Motor neuron (in vitro differentiated cells): ENCODE results near the gene CHPT1. TPM values are rescaled to one million over a fixed set of nuclear protein-coding genes. Genes with fewer than 3 reads are reported as not detected.
"Not testable (repeated sequence)": the region's sequence is repeated elsewhere in the genome, so short reads cannot be mapped to it uniquely, and the experiment has no call there.

ENCODE experiments used
- ATAC-seq, 8 experiments: fragments of 200-7000 bp; cut with Tn5 transposase; replicated peaks in 6 of 8; 2 replicates each; pipeline ENCODE4 v1.8.0; 2021; ENCODE audit warnings: mild to moderate bottlenecking in 8 of 8, moderate library complexity in 8 of 8
- H3K27ac ChIP-seq, 2 donors: fragments of 250-450 bp; sonication (Bioruptor Pico); 2 replicates each; pipeline ENCODE4 v1.9.0; 2021; ENCODE audit warnings: antibody characterized with exemption in 2 of 2, mild to moderate bottlenecking in 2 of 2, moderate library complexity in 1 of 2
- H3K4me1 ChIP-seq, 2 donors: fragments of 250-450 bp; sonication (Bioruptor Pico); replicated peaks in 1 of 2; 2 replicates each; pipeline ENCODE4 v1.6.1; 2021; ENCODE audit warnings: antibody characterized with exemption in 2 of 2, mild to moderate bottlenecking in 2 of 2, moderate library complexity in 1 of 2
- H3K4me3 ChIP-seq, 5 donors: fragments of 250-450 bp; sonication (Bioruptor Pico); 2 replicates each; pipeline ENCODE4 v1.9.0; 2021; ENCODE audit warnings: antibody characterized with exemption in 5 of 5, mild to moderate bottlenecking in 5 of 5, moderate library complexity in 4 of 5
- WGBS, 10 experiments: fragments of 450-650 bp; shearing (Covaris generic); methylation state at CpG; one replicate each; pipeline ENCODE4 v1.0.0; 2022; 5-methylcytosine and 5-hydroxymethylcytosine counted together
- in situ Hi-C, 9 experiments: fragments of 400-800 bp; cut with MboI; loops; one replicate each; pipeline ENCODE4 v1.15.0; 2021; ENCODE audit warnings: low sequenced_read_pairs in 9 of 9, low pct_unique_long_range_greater_than_20kb in 2 of 9; ENCODE audit not compliant: unreplicated experiment in 9 of 9
- total RNA-seq, 8 experiments: library from RNA; unstranded; fragments of 300-600 nt; gene quantifications; 2 replicates each; pipeline versions ENCODE4 v1.2.3 to v1.2.4, GENCODE V29; 2022

The CHPT1 gene
- total RNA-seq, 8 experiments from 2014 or later: 13.7 to 124 (median 20.7) TPM

DNA sequence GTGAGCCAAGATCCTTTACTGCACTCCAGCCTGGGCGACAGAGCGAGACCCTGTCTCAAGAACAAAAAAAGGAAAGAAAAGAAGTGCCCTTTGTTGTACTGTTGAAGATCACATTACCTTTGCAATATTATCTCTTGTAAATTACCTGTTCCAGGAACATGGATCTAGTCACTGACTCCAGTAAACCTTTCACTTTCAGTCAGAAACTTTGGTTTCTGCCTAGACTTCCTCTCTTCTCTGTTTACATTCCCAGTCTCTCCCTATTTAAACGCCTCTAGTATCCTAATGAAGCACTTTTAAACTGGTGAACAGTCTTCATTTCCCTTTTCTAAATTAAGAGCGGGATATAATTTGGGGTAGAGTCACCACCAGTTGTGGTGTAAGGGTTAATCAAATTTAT is 12.8 kb downstream of the CHPT1 start:
- 60 to 100% (median 100%) methylated on average over 1 to 4 of the region's 4 CpGs; no CpG with 5 or more reads in 3 of the 10 experiments for WGBS, 10 experiments
- no peak for ATAC-seq

DNA sequence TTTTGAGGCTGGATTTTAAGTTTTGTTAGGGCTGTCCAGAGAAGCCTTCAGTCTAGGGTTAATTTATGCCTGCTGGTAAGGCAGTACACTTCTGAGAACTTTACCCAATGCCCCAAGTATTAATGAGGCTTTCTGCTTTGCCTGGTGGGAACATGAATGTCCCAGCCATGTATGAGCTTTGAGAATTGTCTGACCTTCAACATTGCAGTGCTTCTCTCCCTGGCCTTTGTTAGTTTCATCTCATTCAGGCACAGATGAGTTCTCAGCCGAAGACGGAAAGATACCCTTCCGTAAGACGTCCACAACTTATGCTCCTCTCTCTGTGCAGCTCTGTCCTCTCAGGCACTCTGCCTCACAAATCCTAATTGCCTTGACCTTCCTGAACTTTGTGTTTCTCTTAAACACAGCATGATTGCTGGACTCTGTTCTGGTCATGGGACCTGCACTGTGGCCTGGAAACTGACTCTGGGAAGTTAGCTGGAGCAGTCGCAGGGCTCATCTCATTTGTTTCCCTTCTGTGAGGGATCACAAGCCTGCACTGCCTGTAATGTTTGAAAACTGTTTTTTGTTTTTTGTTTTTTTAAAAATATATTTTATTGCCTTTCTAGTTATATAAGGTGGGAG is 15.7 kb downstream of the CHPT1 start:
- peak overlapping the region in 3 of 5 donors; percentile 4 to 18 (median 15) for H3K4me3 ChIP-seq
- H3K27ac ChIP-seq: peak overlapping the region; percentile 36 to 41
- 0 to 83% (median 20%) methylated on average over 1 to 5 of the region's 5 CpGs; no CpG with 5 or more reads in 5 of the 10 experiments for WGBS, 10 experiments
- peaks cover 0 to 8% of the 10 kb centered on the region in 2 donors for H3K4me1 ChIP-seq
- peak; percentile 30 to 93 (median 66) for ATAC-seq
- in situ Hi-C loops: no loop called here

More for the DNA sequence above, 12.8 kb downstream of the CHPT1 start:
- Histone ChIP-seq H3K4me3 (no peak overlapping the region), H3K4me1 (peaks cover 0 to 8% of the 10 kb centered on the region in 2 donors), H3K27ac (no peak overlapping the region)
- in situ Hi-C loops: no loop called here

GRCh38 chr12:101713930-101714329 is 16.5 kb downstream of the CHPT1 start:
- Histone ChIP-seq H3K4me1 (peaks cover 0 to 8% of the 10 kb centered on the region in 2 donors), H3K27ac (no peak overlapping the region), H3K4me3 (no peak overlapping the region)
- in situ Hi-C loops: no loop called here
- no peak for ATAC-seq
- WGBS, 10 experiments: 79 to 100% (median 87%) methylated on average over 1 to 2 of the region's 2 CpGs; no CpG with 5 or more reads in 2 of the 10 experiments

GRCh38 chr12:101714877-101715444 is 17.5 kb downstream of the CHPT1 start:
- H3K4me3 ChIP-seq: no peak overlapping the region
- peaks cover 0 to 8% of the 10 kb centered on the region in 2 donors for H3K4me1 ChIP-seq
- 72 to 100% (median 88%) methylated on average over 1 to 3 of the region's 3 CpGs; no CpG with 5 or more reads in 1 of the 10 experiments for WGBS, 10 experiments
- H3K27ac ChIP-seq: no peak overlapping the region
- no peak for ATAC-seq
- in situ Hi-C loops: no loop called here

- no peak overlapping the region for H3K27ac ChIP-seq
- in situ Hi-C loops: no loop called here
- ATAC-seq: no peak
Measured at GRCh38 chr12:101719566-101719965, 22.1 kb downstream of the CHPT1 start.

GRCh38 chr12:101720118-101720517 is 22.7 kb downstream of the CHPT1 start:
- H3K4me1 ChIP-seq: no peaks in the 10 kb centered on the region
- no peak overlapping the region for H3K27ac ChIP-seq
- no peak for ATAC-seq
- H3K4me3 ChIP-seq: no peak overlapping the region
- in situ Hi-C loops: no loop called here

More at GRCh38 chr12:101719566-101719965, 22.1 kb downstream of the CHPT1 start:
- H3K4me1 ChIP-seq: no peaks in the 10 kb centered on the region
- H3K4me3 ChIP-seq: no peak overlapping the region

GRCh38 chr12:101722392-101722791 is 25.0 kb downstream of the CHPT1 start:
- Histone ChIP-seq H3K4me1 (no peaks in the 10 kb centered on the region), H3K27ac (no peak overlapping the region), H3K4me3 (no peak overlapping the region)
- 11 to 100% (median 80%) methylated on average over 2 to 4 of the region's 4 CpGs for WGBS, 10 experiments
- peak in 3 of 8 experiments; percentile 53 to 76 (median 56) for ATAC-seq
- in situ Hi-C loops: no loop called here

DNA sequence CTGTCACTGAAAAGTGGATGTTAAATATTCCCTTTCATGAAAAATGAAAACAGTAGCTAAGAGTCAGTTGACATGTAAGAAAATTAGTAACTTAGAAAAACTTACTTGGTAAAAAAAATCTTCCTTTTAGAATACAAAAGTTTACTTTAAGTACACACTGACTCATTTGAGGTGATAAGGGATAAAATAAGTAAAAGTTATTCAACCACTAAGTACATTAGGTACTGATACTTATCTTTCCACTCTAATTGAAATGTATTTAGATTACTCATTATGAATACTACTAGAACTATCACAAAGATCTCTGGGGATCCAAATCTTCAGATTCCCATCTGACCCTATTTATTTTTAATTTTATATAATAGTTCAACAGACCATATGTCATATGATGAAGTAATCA is 29.7 kb downstream of the CHPT1 start:
- Histone ChIP-seq H3K27ac (no peak overlapping the region), H3K4me3 (no peak overlapping the region), H3K4me1 (no peaks in the 10 kb centered on the region)
- ATAC-seq: no peak
- in situ Hi-C loops: loop anchor here in 1 of 9 experiments (25.0 kb wide), 1 partner anchor 315 kb away; the partner anchor contains the start of gene ARL1

DNA sequence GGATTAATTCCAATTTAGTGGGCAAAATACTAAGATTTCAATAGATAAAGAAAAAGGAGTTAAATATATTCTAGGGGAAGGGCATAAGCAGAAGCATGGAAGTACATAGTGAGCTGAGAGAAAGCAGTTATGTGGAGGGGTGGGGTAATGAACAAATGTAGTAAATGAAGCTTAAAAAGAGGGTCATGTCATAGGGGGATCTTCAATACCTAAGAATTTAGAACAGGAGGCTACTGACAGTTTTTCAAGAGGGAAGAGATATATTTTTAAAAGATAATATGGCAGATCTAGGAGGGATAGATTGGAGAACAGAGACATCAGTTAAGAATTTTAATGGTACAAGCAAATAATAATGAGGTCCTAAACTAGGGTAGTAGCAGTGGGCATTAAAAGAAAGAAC is 32.4 kb downstream of the CHPT1 start:
- Histone ChIP-seq H3K27ac (no peak overlapping the region), H3K4me3 (no peak overlapping the region), H3K4me1 (no peaks in the 10 kb centered on the region)
- no peak for ATAC-seq
- in situ Hi-C loops: loop anchor here in 1 of 9 experiments (25.0 kb wide), 1 partner anchor 318 kb away; the partner anchor contains the start of gene ARL1

- in situ Hi-C loops: loop anchor here in 1 of 9 experiments (25.0 kb wide), 1 partner anchor 320 kb away; the partner anchor contains the start of gene ARL1
- no peaks in the 10 kb centered on the region for H3K4me1 ChIP-seq
- ATAC-seq: no peak
- H3K27ac ChIP-seq: no peak overlapping the region
- WGBS, 10 experiments: 50 to 100% (median 100%) methylated on average over 1 of the region's 1 CpG; no CpG with 5 or more reads in 3 of the 10 experiments
- H3K4me3 ChIP-seq: no peak overlapping the region
Measured at GRCh38 chr12:101732318-101732717, 34.9 kb downstream of the CHPT1 start.

- in situ Hi-C loops: loop anchor here in 1 of 9 experiments (25.0 kb wide), 1 partner anchor 321 kb away; the partner anchor contains the start of gene ARL1
- 10 to 84% (median 62%) methylated on average over 1 to 2 of the region's 2 CpGs; no CpG with 5 or more reads in 4 of the 10 experiments for WGBS, 10 experiments
- no peak overlapping the region for H3K4me3 ChIP-seq
- no peaks in the 10 kb centered on the region for H3K4me1 ChIP-seq
- peak in 2 of 8 experiments; percentile 41 to 67 for ATAC-seq
- no peak overlapping the region for H3K27ac ChIP-seq
Measured at GRCh38 chr12:101733166-101733565, 35.7 kb downstream of the CHPT1 start.

DNA sequence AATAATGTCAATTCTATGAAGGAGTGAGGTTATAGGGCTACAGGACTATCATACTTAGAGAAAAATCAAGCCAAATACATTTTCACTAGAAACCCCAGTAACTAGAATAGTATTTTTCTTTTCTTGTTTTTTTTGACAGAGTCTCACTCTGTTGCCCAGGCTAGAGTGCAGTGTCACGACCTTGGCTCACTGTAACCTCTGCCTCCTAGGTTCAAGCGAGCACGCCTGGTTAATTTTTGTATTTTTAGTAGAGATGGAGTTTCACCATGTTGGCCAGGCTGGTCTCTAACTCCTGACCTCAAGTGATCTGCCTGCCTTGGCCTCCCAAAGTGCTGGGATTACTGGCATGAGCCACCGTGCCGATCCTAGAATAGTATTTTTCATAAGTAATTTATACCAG is 37.0 kb downstream of the CHPT1 start:
- not testable (repeated sequence) for H3K27ac ChIP-seq, H3K4me1 ChIP-seq, H3K4me3 ChIP-seq, ATAC-seq
- WGBS, 10 experiments: 80 to 100% (median 100%) methylated on average over 1 to 5 of the region's 5 CpGs; no CpG with 5 or more reads in 3 of the 10 experiments
- in situ Hi-C loops: loop anchor here in 1 of 9 experiments (25.0 kb wide), 1 partner anchor 322 kb away; the partner anchor contains the start of gene ARL1

DNA sequence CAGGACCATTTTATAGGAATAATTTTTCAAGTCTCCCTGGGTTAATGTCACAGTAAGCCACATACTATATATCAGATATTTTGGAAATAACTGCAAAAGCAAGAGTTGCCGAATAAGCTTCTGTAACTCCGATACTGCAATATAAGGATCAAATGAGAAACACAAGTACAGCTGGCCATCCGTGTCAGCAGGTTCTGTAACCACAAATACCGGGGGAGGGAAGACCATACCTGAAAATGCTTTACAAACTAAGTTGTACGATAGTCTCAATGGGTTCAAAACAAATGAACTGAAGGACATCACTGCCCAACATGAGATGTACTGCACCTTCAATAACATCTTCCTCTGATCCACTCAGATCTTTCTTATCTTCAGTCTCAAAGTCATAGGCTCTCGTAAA is 40.0 kb downstream of the CHPT1 start:
- no peaks in the 10 kb centered on the region for H3K4me1 ChIP-seq
- no peak for ATAC-seq
- no peak overlapping the region for H3K27ac ChIP-seq
- in situ Hi-C loops: loop anchor here in 1 of 9 experiments (25.0 kb wide), 1 partner anchor 325 kb away; the partner anchor contains the start of gene ARL1
- WGBS, 10 experiments: 96 to 100% (median 99%) methylated on average over 1 to 6 of the region's 6 CpGs
- H3K4me3 ChIP-seq: no peak overlapping the region
